WTC11 (cell line): ENCODE data around the gene AARSD1.

Source experiments
- ATF3 ChIP-seq: sonication (generic); formaldehyde crosslinking; conservative IDR thresholded peaks from 2 replicates; pipeline ENCODE4 v1.8.1; 2022; ENCODE audit warnings: mild to moderate bottlenecking, missing genetic modification reagents
- CREB1 ChIP-seq: sonication (generic); formaldehyde crosslinking; IDR thresholded peaks from 2 replicates; pipeline ENCODE4 v1.8.0; 2023; ENCODE audit warnings: mild to moderate bottlenecking, missing genetic modification reagents
- CTCF ChIP-seq: fragments of 200-600 bp; IDR thresholded peaks from 2 replicates; pipeline ENCODE4 v1.8.0; 2022; ENCODE audit warnings: antibody characterized with exemption
- FOXK1 ChIP-seq: sonication (generic); formaldehyde crosslinking; IDR thresholded peaks from 2 replicates; pipeline ENCODE4 v1.8.0; 2022; ENCODE audit warnings: mild to moderate bottlenecking, moderate library complexity, missing genetic modification reagents
- GABPB1 ChIP-seq: sonication (generic); formaldehyde crosslinking; IDR thresholded peaks from 2 replicates; pipeline ENCODE4 v1.8.1; 2023; ENCODE audit warnings: mild to moderate bottlenecking, missing genetic modification reagents
- JUN ChIP-seq: sonication (generic); formaldehyde crosslinking; IDR thresholded peaks from 2 replicates; pipeline ENCODE4 v1.8.0; 2023; ENCODE audit warnings: mild to moderate bottlenecking, missing genetic modification reagents
- KAT7 ChIP-seq: sonication (generic); formaldehyde crosslinking; IDR thresholded peaks from 2 replicates; pipeline ENCODE4 v1.8.1; 2023; ENCODE audit warnings: missing genetic modification reagents, mild to moderate bottlenecking, borderline replicate concordance
- MYBL2 ChIP-seq: sonication (generic); formaldehyde crosslinking; IDR thresholded peaks from 2 replicates; pipeline ENCODE4 v1.8.1; 2023; ENCODE audit warnings: mild to moderate bottlenecking, moderate library complexity, missing genetic modification reagents
- PRDM15 ChIP-seq: sonication (generic); formaldehyde crosslinking; IDR thresholded peaks from 2 replicates; pipeline ENCODE4 v1.8.0; 2022; ENCODE audit warnings: missing genetic modification reagents
- TP53 ChIP-seq: sonication (generic); formaldehyde crosslinking; IDR thresholded peaks from 2 replicates; pipeline ENCODE4 v1.8.1; 2023; ENCODE audit warnings: mild to moderate bottlenecking, missing genetic modification reagents
- ZNF396 ChIP-seq: fragments of 250-450 bp; sonication (Bioruptor Pico); IDR thresholded peaks from 2 replicates; pipeline ENCODE4 v1.8.0; 2021; ENCODE audit warnings: mild to moderate bottlenecking, moderate library complexity, borderline replicate concordance
- TF ChIP-seq, protein P1 (sequence below): sonication (generic); formaldehyde crosslinking; IDR thresholded peaks from 2 replicates; pipeline ENCODE4 v1.8.0; 2022; ENCODE audit warnings: mild to moderate bottlenecking, missing genetic modification reagents
- TF ChIP-seq, protein P2 (sequence below): sonication (generic); formaldehyde crosslinking; IDR thresholded peaks from 2 replicates; pipeline ENCODE4 v1.8.0; 2023; ENCODE audit warnings: missing genetic modification reagents

GRCh38 chr17:42985225-42985624, 21.0 kb upstream of the AARSD1 start:
- TF ChIP-seq CTCF (no peak), FOXK1 (CRISPR knock-in tag) (no peak), ZNF396 (CRISPR knock-in tag) (no peak), JUN (CRISPR knock-in tag) (no peak), MYBL2 (CRISPR knock-in tag) (no peak), KAT7 (CRISPR knock-in tag) (no peak), GABPB1 (CRISPR knock-in tag) (no peak), CREB1 (CRISPR knock-in tag) (no peak), TP53 (CRISPR knock-in tag) (no peak), ATF3 (CRISPR knock-in tag) (no peak), PRDM15 (CRISPR knock-in tag) (no peak)
- TF ChIP-seq, protein P1, sequence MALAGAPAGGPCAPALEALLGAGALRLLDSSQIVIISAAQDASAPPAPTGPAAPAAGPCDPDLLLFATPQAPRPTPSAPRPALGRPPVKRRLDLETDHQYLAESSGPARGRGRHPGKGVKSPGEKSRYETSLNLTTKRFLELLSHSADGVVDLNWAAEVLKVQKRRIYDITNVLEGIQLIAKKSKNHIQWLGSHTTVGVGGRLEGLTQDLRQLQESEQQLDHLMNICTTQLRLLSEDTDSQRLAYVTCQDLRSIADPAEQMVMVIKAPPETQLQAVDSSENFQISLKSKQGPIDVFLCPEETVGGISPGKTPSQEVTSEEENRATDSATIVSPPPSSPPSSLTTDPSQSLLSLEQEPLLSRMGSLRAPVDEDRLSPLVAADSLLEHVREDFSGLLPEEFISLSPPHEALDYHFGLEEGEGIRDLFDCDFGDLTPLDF (CRISPR knock-in tag), result no peak
- TF ChIP-seq, protein P2, sequence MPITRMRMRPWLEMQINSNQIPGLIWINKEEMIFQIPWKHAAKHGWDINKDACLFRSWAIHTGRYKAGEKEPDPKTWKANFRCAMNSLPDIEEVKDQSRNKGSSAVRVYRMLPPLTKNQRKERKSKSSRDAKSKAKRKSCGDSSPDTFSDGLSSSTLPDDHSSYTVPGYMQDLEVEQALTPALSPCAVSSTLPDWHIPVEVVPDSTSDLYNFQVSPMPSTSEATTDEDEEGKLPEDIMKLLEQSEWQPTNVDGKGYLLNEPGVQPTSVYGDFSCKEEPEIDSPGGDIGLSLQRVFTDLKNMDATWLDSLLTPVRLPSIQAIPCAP (CRISPR knock-in tag), result no peak
